Natural killer cell (primary cell): Measurements from ENCODE around the gene TPST1. TPM values are rescaled to one million over a fixed set of nuclear protein-coding genes. Genes with fewer than 3 reads are reported as not detected.

Experiments used
- ATAC-seq, 3 donors: fragments of 150-1000 bp in 2 of 3; fragments of 200-7000 bp in 1 of 3; cut with Tn5 transposase; 1 replicate in 1 of 3; 2 replicates in 2 of 3; pipeline ENCODE4 v1.10.0; 2021; ENCODE audit warnings: mild to moderate bottlenecking in 2 of 3, moderate library complexity in 2 of 3
- DNase-seq, 2 donors: peaks; one replicate each; pipeline versions ENCODE4 v3.0.0 to v3.0.0-alpha.2; 2013 to 2021; ENCODE audit warnings: mixed read lengths in 1 of 2
- H3K27ac ChIP-seq: one replicate; pipeline ENCODE4 v1.5.1; 2013; ENCODE audit warnings: mild to moderate bottlenecking, low read length
- H3K27me3 ChIP-seq: one replicate; pipeline ENCODE4 v1.6.1; 2013; ENCODE audit warnings: low read length; ENCODE audit not compliant: control insufficient read depth, insufficient read depth
- H3K36me3 ChIP-seq: one replicate; pipeline ENCODE4 v1.6.1; 2013; ENCODE audit warnings: low read length; ENCODE audit not compliant: control insufficient read depth, insufficient read depth
- H3K4me1 ChIP-seq: one replicate; pipeline ENCODE4 v1.6.1; 2013; ENCODE audit warnings: low read length; ENCODE audit not compliant: control insufficient read depth, insufficient read depth
- H3K4me3 ChIP-seq: one replicate; pipeline ENCODE4 v1.5.1; 2013; ENCODE audit warnings: low read length
- H3K9me3 ChIP-seq: one replicate; pipeline ENCODE4 v1.6.1; 2013; ENCODE audit warnings: low read length; ENCODE audit not compliant: control insufficient read depth, insufficient read depth
- H3K27ac Mint-ChIP-seq, 2 donors: one replicate each; pipeline ENCODE4 v1.8.0; 2022; ENCODE audit warnings: mild to moderate bottlenecking in 2 of 2, mixed read lengths in 2 of 2, moderate library complexity in 1 of 2
- H3K27me3 Mint-ChIP-seq, 2 donors: one replicate each; pipeline ENCODE4 v1.8.0; 2022; ENCODE audit warnings: low read depth in 2 of 2, mixed read lengths in 2 of 2
- H3K36me3 Mint-ChIP-seq: one replicate; pipeline ENCODE4 v1.8.0; 2022; ENCODE audit warnings: mixed read lengths
- H3K4me1 Mint-ChIP-seq, 2 donors: one replicate each; pipeline ENCODE4 v1.8.0; 2022; ENCODE audit warnings: mixed read lengths in 2 of 2
- H3K4me3 Mint-ChIP-seq: one replicate; pipeline ENCODE4 v1.8.0; 2022; ENCODE audit warnings: mild to moderate bottlenecking, moderate library complexity, mixed read lengths
- H3K9me3 Mint-ChIP-seq, 2 donors: one replicate each; pipeline ENCODE4 v1.8.0; 2022; ENCODE audit warnings: mixed read lengths in 2 of 2
- WGBS: methylation state at CpG from one replicate; pipeline ENCODE4 v1.1.7; 2013; ENCODE audit warnings: missing lambda C conversion rate; ENCODE audit not compliant: insufficient coverage; 5-methylcytosine and 5-hydroxymethylcytosine counted together
- intact Hi-C: fragments of 100-400 bp; cut with micrococcal nuclease; formaldehyde crosslinking; loops from one replicate; pipeline ENCODE4 v1.14.2; 2022
- total RNA-seq, 4 donors: library from RNA; stranded (reverse); fragments of 120-200 nt in 1 of 4; gene quantifications; one replicate each; pipeline versions ENCODE4 v1.2.3 to v1.2.4, GENCODE V29; 2013 to 2022
- TF ChIP-seq, protein P1 (sequence below): fragments of 200-600 bp; IDR thresholded peaks from one replicate; pipeline ENCODE4 v1.8.0; 2022; ENCODE audit warnings: antibody characterized with exemption

TPST1 gene
- total RNA-seq, 3 donors from 2014 or later (not counting 1 experiment from before 2014, with no cell fraction given): 10.4 to 17.3 (median 14.3) TPM

DNA sequence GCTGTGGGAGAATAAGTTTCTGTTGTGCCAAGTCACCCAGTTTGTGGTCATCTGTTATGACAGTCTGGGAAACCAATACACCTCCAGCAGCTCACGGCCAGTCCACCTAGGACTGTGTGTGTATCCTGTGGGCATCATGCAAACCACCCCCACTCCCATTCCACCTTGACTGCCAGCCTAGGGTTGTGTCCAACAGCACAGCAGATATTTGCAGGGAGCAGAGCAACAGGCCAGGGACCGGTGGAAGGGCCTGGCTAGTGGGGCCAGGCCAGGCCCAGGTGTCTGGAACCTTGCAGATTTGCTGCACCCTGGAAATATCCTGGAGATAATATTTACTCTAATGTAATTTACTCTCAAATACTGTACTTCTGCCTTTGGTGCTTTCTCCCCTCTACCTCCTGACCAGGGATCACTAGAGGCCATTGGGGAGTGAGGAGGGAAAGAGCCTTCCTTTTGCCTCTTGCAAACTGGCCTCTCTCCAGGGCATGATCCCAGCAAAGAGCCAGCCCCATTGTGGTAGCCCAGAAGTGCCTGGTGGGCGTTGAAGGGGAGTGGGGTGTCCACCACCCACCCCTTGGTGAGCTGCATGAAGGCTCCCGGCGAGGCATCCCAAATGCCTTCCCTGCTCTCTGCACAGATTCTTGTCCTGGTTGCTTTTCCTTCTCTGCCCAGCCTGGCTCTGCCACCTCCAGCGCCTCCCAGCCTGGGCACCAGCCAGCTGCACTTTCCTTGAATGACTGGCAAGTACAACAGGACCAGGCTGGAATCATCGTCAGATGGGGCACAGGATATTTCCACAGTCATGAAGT is 15.2 kb upstream of the TPST1 start:
- H3K9me3 Mint-ChIP-seq: no peaks in the 10 kb centered on the region
- no peaks in the 10 kb centered on the region for H3K36me3 ChIP-seq
- TF ChIP-seq, protein P1, sequence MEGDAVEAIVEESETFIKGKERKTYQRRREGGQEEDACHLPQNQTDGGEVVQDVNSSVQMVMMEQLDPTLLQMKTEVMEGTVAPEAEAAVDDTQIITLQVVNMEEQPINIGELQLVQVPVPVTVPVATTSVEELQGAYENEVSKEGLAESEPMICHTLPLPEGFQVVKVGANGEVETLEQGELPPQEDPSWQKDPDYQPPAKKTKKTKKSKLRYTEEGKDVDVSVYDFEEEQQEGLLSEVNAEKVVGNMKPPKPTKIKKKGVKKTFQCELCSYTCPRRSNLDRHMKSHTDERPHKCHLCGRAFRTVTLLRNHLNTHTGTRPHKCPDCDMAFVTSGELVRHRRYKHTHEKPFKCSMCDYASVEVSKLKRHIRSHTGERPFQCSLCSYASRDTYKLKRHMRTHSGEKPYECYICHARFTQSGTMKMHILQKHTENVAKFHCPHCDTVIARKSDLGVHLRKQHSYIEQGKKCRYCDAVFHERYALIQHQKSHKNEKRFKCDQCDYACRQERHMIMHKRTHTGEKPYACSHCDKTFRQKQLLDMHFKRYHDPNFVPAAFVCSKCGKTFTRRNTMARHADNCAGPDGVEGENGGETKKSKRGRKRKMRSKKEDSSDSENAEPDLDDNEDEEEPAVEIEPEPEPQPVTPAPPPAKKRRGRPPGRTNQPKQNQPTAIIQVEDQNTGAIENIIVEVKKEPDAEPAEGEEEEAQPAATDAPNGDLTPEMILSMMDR: no peak
- DNase-seq (no peak), ATAC-seq (no peak)
- no peaks in the 10 kb centered on the region for H3K4me1 Mint-ChIP-seq
- no peaks in the 10 kb centered on the region for H3K27me3 ChIP-seq
- H3K27ac Mint-ChIP-seq: no peak overlapping the region
- no peak overlapping the region for H3K27ac ChIP-seq
- H3K36me3 Mint-ChIP-seq: no peaks in the 10 kb centered on the region
- no peak overlapping the region for H3K4me3 Mint-ChIP-seq
- H3K4me1 ChIP-seq: no peaks in the 10 kb centered on the region
- no peaks in the 10 kb centered on the region for H3K9me3 ChIP-seq
- H3K4me3 ChIP-seq: no peak overlapping the region
- H3K27me3 Mint-ChIP-seq: no peaks in the 10 kb centered on the region
- 93% methylated on average over 7 of the region's 7 CpGs for WGBS
- intact Hi-C loops: no loop called here

DNA sequence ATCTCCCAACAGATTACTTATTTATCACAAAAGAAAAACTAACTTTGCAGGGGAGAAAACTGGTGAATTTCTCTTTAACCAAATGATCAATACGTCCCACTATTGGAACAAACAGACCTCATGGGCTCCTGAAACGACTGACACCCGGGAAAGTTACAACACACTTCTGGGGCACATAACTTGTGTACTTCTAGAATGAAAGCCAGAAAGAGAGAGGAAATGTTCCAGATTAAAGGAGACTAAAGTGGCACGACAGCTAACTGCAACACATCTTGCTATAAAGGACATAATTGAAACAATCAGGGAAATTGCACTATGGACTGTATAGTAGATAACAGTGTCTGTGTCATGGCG is 14.7 kb upstream of the TPST1 start:
- TF ChIP-seq, protein P1: no peak
- Histone ChIP-seq H3K9me3 (no peaks in the 10 kb centered on the region), H3K36me3 (no peaks in the 10 kb centered on the region), H3K4me1 (no peaks in the 10 kb centered on the region), H3K4me3 (no peak overlapping the region), H3K27me3 (no peaks in the 10 kb centered on the region), H3K27ac (no peak overlapping the region)
- Mint-ChIP-seq H3K27ac (no peak overlapping the region), H3K27me3 (no peaks in the 10 kb centered on the region), H3K9me3 (no peaks in the 10 kb centered on the region), H3K36me3 (no peaks in the 10 kb centered on the region), H3K4me3 (no peak overlapping the region), H3K4me1 (no peaks in the 10 kb centered on the region)
- WGBS: 89% methylated on average over 4 of the region's 5 CpGs
- ATAC-seq (no peak), DNase-seq (no peak)
- intact Hi-C loops: no loop called here

DNA sequence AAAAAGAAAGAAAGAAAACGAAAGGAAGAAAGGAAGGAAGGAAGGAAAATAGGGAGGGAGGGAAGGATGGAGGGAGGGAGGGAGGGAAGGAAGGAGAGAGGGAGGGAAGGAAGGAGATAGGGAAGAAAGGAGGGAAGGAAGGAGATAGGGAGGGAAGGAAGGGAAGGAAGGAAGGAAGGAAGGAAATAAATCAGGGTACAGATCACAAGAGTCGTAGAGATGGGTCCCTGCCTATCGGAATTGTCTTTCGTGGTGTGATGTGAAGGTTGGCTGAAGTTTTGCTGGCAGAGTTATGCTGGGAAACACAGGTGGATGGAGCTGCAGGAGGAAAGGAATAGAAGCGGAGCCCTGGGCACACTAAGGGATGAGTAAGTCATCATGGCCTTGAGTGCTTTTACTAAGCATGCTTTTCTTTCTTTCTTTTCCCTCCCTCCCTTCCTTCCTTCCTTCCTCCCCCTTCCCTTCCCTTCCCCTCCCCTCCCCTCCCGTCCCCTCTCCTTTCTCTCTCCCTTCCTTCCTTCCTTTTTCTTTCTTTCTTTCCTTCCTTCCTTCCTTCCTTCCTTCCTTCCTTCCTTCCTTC is 11.9 kb upstream of the TPST1 start:
- Mint-ChIP-seq H3K27ac (no peak overlapping the region), H3K4me3 (no peak overlapping the region), H3K4me1 (no peaks in the 10 kb centered on the region), H3K9me3 (no peaks in the 10 kb centered on the region), H3K36me3 (no peaks in the 10 kb centered on the region), H3K27me3 (no peaks in the 10 kb centered on the region)
- Histone ChIP-seq H3K27me3 (no peaks in the 10 kb centered on the region), H3K4me1 (no peaks in the 10 kb centered on the region), H3K4me3 (no peak overlapping the region), H3K9me3 (no peaks in the 10 kb centered on the region), H3K27ac (no peak overlapping the region), H3K36me3 (no peaks in the 10 kb centered on the region)
- TF ChIP-seq, protein P1: no peak
- DNase-seq: no peak
- intact Hi-C loops: no loop called here
- ATAC-seq: no peak
- 77% methylated on average over 6 of the region's 6 CpGs for WGBS
